GM12875 (cell line): Measurements from ENCODE around the gene FGFBP3.
A peak's percentile ranks its signal among the peaks of the same experiment; 100 is the strongest.

Experiments
- H3K4me3 ChIP-seq: one replicate; pipeline ENCODE4 v1.5.1; 2011; ENCODE audit warnings: low read depth, low read length, control low read depth
- TF ChIP-seq, protein P1 (sequence below): IDR thresholded peaks from 2 replicates; pipeline ENCODE4 v1.5.1; 2011; ENCODE audit warnings: low read depth, mild to moderate bottlenecking, control low read depth, inconsistent platforms, low read length, moderate library complexity, borderline replicate concordance; ENCODE audit not compliant: insufficient read depth

The FGFBP3 gene, protein sequence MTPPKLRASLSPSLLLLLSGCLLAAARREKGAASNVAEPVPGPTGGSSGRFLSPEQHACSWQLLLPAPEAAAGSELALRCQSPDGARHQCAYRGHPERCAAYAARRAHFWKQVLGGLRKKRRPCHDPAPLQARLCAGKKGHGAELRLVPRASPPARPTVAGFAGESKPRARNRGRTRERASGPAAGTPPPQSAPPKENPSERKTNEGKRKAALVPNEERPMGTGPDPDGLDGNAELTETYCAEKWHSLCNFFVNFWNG

DNA sequence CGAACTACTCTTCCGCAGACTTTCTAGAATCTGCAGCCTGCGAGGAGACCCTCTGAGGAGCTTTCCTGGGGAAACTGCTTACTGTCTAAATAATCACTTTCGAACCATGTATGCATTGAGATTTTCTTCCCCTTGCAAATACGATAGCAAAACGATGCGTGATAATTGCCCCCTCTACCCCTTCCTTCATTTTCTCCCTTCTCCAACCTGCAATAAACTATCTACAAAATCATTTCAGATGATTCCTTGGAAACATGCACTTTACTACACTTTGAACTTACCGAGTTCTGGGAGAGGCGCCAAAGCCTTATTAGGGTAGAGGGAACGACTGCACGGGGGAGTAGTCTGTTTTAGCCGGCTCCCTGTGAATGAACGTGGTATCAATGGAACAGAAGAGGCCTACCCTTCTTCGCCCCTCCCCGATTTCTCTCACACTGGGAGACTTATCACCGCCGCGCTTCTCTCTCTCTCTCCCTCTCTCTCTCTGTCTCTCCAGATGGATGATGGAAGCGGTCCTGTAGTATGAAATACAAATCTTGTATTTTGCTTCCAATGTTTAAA is at the start of gene FGFBP3:
Gene FGFBP3 (minus strand): TSS at position 370 of the 561 bp plus-strand sequence. CDS start 517 bp downstream, outside the sequence.
- TF ChIP-seq, protein P1, sequence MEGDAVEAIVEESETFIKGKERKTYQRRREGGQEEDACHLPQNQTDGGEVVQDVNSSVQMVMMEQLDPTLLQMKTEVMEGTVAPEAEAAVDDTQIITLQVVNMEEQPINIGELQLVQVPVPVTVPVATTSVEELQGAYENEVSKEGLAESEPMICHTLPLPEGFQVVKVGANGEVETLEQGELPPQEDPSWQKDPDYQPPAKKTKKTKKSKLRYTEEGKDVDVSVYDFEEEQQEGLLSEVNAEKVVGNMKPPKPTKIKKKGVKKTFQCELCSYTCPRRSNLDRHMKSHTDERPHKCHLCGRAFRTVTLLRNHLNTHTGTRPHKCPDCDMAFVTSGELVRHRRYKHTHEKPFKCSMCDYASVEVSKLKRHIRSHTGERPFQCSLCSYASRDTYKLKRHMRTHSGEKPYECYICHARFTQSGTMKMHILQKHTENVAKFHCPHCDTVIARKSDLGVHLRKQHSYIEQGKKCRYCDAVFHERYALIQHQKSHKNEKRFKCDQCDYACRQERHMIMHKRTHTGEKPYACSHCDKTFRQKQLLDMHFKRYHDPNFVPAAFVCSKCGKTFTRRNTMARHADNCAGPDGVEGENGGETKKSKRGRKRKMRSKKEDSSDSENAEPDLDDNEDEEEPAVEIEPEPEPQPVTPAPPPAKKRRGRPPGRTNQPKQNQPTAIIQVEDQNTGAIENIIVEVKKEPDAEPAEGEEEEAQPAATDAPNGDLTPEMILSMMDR, result no peak
- H3K4me3 ChIP-seq, result peak within 1 kb of the TSS; percentile 70

DNA sequence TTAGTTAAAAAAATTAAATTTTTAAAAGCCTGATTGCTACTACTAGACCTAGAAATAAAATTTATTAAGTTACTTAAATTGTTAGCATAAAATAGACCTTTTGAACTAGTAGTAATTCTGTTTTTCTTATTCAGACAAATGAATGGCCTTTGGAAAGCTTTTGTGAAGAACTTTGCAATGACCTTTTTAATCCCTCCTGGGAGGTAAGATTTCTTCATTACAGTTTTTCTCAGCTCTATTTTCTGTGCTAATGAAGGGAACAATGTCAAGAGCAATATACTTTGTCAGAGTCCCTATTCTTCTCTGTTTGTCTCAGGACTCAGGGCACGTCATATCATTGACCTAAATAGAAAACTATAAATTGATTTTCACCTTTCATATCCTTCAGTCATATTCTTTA is 47.8 kb upstream of the FGFBP3 start:
- TF ChIP-seq, protein P1, result no peak
- no peak overlapping the region for H3K4me3 ChIP-seq

DNA sequence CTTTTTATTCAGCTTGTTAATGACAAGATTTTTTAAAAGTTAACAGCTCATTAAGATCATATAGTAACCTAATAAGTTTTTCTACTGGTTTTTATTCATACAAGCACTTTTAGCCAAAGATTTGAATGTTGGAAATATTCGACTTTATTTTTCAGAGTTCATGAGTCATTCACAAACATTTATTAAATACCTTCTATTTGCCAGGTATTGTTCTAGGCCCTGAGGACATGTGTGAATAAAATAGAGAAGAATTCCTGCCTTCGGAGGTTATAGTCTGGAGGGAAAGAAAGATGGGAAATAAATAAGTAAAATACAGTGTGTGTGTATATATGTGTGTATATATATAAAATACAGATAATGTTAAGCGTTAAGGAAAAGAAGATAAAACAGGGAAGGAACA is 45.8 kb upstream of the FGFBP3 start:
- H3K4me3 ChIP-seq, result no peak overlapping the region
- TF ChIP-seq, protein P1, result no peak

DNA sequence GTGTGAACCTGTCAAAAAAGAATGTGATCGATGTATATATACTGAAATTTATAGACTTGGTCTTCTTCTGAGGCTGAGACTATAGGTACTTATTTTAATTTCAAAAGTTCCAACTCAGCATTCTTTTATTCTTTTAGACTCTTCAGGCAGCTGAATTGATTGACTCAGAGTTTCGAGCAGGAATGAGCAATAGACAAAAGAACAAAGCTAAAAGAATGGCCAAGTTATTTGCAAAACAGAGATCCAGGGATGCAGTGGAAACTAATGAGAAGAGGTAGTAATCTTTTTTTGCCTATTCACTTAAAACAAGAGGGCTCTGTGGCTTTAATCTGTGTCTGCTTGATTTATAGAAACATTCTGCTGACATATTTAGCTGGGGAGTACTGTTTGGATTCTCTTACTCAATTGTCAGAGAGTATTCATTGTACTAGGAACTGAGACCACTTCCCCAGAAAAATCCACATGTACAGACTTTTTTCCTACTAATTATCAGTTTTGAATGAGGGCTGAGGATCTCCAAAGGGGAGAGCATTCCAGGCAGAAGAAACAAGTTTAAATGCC is 44.4 kb upstream of the FGFBP3 start:
- H3K4me3 ChIP-seq, result no peak overlapping the region
- TF ChIP-seq, protein P1, result no peak

DNA sequence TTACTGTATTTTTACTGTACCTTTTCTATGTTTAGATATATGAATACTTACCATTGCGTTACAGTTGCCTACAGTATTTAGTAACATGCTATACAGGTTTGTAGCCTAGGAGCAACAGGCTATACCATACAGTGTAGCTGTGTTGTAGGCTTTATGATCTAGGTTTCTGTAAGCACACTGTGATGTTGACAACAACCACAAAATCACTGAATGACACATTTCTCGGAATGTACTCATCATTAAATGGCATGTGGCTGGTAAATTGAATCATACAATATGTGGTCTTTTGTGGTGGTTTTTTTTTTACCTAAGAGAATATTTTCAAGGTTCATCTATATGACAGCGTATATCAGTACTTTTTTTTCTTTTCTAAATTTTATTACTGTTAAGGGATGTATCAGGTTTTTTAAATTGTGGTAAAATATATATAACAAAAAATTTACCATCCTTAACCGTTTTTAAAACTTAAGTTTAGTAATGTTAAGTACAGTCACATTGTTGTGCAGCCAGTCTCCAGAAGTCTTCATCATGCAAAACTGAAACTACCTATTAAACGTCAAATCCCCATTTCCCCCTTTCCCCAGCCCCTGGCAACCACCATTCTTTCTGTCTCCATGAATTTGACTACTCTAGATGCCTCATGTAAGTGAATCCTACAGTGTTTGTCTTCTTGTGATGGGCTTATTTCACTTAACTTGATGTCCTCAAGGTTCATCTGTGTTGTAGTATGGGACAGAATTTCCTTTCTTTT is 35.8 kb upstream of the FGFBP3 start:
- H3K4me3 ChIP-seq, result no peak overlapping the region
- TF ChIP-seq, protein P1, result no peak

DNA sequence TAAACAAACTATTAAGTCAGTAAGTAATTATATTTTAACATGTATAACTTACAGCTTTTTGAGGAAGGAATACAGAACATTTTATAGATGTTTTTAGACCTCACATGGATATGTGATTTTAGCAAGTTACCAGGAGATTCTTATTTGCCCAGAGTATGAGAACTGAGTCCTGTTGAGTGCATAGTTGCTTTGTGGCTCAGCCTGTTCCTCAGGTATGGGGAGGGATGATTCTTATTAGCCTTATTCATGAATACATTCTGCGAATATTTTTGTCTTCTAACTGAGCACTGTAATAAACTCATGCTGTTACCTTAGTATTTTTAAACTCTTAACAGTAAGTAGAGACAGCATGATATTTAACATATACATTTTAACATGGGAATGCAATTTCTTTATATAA is 32.1 kb upstream of the FGFBP3 start:
- no peak overlapping the region for H3K4me3 ChIP-seq
- TF ChIP-seq, protein P1, result no peak
